GM10248 (cell line): ENCODE measurements around the gene CAMK2N1.
A peak's percentile ranks its signal among the peaks of the same experiment; 100 is the strongest.

Experiments
- CTCF ChIA-PET: fragments of 300-600 bp; sonication (Branson Sonifier 250); formaldehyde crosslinking; extraction: SDS; loops from one replicate; lab custom pipeline; 2021; ENCODE audit warnings: antibody characterized with exemption; lab: Yijun Ruan, JAX
- POLR2A ChIA-PET: fragments of 350-650 bp; sonication (Branson Sonifier 250); formaldehyde crosslinking; extraction: SDS; loops from one replicate; lab custom pipeline; 2020; ENCODE audit warnings: antibody characterized with exemption; lab: Yijun Ruan, JAX
- DNase-seq: peaks from one replicate; pipeline ENCODE4 v3.0.0; 2012; ENCODE audit errors: extremely low spot score
- CTCF ChIP-seq: IDR thresholded peaks from 2 replicates; pipeline ENCODE4 v1.5.1; 2012; ENCODE audit warnings: mild to moderate bottlenecking, low read depth; ENCODE audit errors: extremely low read depth, missing control alignments, control extremely low read depth

CAMK2N1 gene

GRCh38 chr1:20473894-20474293 is 12.1 kb downstream of the CAMK2N1 start:
- no peak for DNase-seq
- CTCF ChIA-PET, result interaction anchor here (1.4 kb wide), 2 partner anchors 9 to 20 kb away, joined by 6 read pairs; no protein-coding TSS in a partner anchor
- no peak for TF ChIP-seq CTCF
- POLR2A ChIA-PET, result no interaction called here

GRCh38 chr1:20472860-20473711 is 12.9 kb downstream of the CAMK2N1 start:
- TF ChIP-seq CTCF, result no peak
- peak; percentile 74 for DNase-seq
- ChIA-PET POLR2A (no interaction called here), CTCF (interaction anchor here (1.4 kb wide), 2 partner anchors 8 to 21 kb away, joined by 6 read pairs; no protein-coding TSS in a partner anchor)

- CTCF ChIA-PET, result interaction anchor here (0.9 kb wide), 1 partner anchor 8 kb away, joined by 4 read pairs; no protein-coding TSS in a partner anchor
- no peak for TF ChIP-seq CTCF
- POLR2A ChIA-PET, result no interaction called here
- DNase-seq, result no peak
Observed at GRCh38 chr1:20472121-20472520, 13.9 kb downstream of the CAMK2N1 start.

GRCh38 chr1:20470194-20470593 is 15.8 kb downstream of the CAMK2N1 start:
- no peak for DNase-seq
- ChIA-PET POLR2A (no interaction called here), CTCF (interaction anchor here (1.0 kb wide), 1 partner anchor 24 kb away, joined by 3 read pairs; no protein-coding TSS in a partner anchor)
- no peak for TF ChIP-seq CTCF

GRCh38 chr1:20469406-20470076 is 16.5 kb downstream of the CAMK2N1 start:
- no peak for DNase-seq
- POLR2A ChIA-PET, result no interaction called here
- CTCF ChIA-PET, result no interaction called here
- no peak for TF ChIP-seq CTCF

GRCh38 chr1:20466273-20466672 is 19.7 kb downstream of the CAMK2N1 start:
- ChIA-PET POLR2A (no interaction called here), CTCF (interaction anchor here (0.9 to 2.5 kb wide), 3 partner anchors 20 to 48 kb away, joined by 3 to 8 read pairs (median 3); no protein-coding TSS in a partner anchor)
- no peak for TF ChIP-seq CTCF
- DNase-seq, result peak; percentile 39
